HS-27A (cell line): ENCODE measurements around the gene FGFR2.

Source experiments
- DNase-seq: peaks from one replicate; pipeline ENCODE4 v3.0.0-alpha.2; 2012; ENCODE audit warnings: low read depth, missing footprints

Gene FGFR2

DNA sequence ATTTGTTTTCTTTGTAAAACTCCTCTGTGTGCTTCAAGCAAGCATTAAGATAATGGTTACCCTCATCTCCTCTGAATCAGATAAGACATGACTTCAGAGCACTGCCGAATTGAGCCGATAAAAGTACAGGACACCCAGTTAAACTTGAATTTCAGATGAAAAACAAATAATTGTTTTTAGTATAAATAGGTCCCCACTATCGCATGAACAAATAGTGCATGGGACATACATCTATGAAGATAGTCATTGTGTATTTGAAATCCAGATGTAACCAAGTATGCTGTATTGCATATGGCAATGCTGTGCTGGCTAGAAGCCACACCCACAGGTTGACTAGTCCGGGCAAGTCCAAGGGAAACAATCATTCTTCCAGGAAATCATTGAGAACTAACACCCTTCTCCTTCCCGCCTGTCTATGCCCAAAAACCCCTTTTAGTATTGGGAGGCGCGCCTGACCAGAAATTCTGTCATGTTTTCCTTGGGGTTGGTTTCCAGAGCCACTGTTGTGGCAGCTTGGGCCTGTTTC, 12.6 kb upstream of the FGFR2 start:
- DNase-seq, result no peak

DNA sequence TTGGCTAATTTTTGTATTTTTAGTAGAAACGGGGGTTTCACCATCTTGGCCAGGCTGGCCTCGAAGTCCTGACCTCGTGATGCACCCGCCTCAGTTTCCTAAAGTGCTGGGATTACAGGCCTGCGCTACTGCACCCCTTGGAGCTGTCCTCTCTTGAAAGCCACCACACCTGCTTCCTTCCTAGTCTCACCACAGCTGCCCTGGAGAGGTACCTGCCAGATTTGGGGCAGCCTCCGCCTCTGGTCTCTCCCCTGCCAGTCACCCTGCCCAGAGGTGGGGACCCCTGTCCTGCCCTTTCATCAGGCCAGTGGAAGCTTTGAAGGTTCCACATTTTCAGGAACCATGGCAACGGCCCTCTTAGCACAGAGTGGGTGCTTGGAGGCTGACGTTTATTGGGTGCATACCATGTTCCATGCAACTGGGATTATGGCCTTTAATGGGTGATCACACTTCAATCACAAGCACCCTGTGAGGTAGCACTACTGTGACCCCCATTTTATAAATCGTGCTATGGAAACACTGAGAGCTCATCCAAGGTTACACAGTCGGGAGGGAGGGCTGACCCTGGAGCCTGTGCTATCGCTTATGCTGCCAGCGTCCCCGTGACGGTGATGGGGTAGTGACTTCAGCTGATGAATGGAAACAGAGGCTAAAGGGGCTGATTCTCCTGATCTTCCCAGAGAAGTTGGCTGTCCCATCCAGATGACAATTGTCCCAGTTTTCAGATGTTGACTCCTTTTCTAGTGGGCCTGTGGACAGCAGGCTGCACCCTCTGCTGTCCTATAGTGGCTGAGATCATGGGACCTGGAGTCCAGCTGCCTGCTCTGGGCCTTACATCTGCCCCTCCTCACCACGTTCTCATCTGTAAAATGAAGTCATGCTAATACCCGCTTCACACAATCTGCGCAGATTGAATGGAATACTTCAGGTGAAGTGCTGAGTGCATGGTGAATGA, 11.5 kb upstream of the FGFR2 start:
- DNase-seq, result no peak

GRCh38 chr10:121608469-121609190, 10.4 kb upstream of the FGFR2 start:
- no peak for DNase-seq

GRCh38 chr10:121607310-121608055, 9.2 kb upstream of the FGFR2 start:
- no peak for DNase-seq

GRCh38 chr10:121605708-121606107, 7.5 kb upstream of the FGFR2 start:
- DNase-seq, result no peak

DNA sequence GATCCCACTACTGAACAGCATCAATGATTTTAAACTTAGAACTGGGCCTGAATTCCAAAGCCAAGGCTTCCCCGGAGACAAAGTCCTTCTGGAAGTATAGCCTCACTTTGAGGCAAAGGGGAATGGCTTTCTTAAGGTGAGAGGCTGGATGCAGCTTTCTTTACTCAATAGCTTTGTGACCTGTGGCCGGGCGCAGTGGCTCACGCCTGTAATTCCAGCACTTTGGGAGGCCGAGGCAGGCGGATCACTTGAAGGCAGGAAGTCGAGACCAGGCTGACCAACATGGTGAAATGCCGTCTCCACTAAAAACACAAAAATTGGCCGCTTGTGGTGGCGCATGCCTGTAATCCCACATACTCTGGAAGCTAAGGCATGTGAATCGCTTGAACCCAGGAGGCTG, 3.2 kb upstream of the FGFR2 start:
- no peak for DNase-seq

- no peak for DNase-seq
Observed at GRCh38 chr10:121600611-121601010, 2.4 kb upstream of the FGFR2 start.

DNA sequence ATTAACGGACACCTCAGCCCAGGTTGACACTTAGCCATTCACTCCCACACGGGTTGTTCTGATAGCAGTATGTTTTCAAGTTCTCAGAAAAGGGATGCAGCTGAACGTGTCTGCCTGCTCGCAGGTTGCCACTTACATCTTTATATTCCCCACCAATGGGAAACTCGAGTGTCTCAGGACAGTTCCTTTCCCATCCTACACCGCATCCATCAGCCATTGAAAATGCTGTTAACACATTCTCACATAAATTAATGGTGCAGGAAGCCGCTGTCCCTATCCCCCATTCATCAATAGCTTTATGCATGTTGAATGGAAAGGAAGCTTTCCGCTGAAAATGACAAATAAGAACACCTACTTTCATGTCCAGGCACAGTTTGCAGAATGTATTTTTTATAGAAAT, 1.7 kb upstream of the FGFR2 start:
- no peak for DNase-seq

GRCh38 chr10:121597504-121598262, 561 bp downstream of the FGFR2 start:
- no peak for DNase-seq

DNA sequence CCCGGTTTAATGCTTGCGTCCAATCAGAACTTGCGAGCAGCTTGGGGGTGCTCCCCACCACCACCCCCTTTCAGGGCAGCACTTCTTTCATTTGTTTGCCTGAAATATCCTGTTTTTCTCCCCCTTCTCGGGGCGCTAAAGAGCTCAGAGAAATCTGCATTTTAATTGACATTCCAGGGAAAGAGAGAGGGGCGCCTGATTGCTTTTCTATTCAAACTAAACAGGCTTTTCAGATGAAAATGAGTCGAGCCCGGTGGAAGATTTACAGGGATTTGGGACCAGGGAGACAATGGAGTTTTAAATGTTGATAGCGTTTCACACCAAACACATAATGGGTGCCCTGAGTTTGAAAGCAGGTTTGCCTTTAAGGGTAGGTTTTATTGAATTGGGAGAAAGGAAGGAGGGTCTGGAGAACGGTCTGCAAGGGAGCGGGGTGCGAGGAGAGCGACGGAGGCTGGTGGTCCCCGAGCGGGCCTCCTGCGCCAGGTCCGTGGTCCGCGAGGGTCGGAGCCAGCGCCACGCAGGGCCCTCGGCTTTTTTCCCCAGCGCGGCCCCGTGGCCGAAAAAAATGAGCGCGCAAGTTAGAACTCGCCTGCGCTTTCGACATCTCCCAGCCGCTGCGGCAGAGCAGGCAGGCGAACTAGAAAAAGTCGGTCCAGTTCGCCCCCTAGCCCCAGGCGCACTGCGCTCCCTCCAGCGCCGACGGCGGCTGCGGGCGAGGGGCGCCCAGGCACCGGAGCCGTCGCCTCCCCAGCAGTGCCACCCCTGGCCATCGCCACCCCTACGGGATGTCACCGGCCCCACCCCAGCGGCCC, 1.3 kb downstream of the FGFR2 start:
- no peak for DNase-seq

DNA sequence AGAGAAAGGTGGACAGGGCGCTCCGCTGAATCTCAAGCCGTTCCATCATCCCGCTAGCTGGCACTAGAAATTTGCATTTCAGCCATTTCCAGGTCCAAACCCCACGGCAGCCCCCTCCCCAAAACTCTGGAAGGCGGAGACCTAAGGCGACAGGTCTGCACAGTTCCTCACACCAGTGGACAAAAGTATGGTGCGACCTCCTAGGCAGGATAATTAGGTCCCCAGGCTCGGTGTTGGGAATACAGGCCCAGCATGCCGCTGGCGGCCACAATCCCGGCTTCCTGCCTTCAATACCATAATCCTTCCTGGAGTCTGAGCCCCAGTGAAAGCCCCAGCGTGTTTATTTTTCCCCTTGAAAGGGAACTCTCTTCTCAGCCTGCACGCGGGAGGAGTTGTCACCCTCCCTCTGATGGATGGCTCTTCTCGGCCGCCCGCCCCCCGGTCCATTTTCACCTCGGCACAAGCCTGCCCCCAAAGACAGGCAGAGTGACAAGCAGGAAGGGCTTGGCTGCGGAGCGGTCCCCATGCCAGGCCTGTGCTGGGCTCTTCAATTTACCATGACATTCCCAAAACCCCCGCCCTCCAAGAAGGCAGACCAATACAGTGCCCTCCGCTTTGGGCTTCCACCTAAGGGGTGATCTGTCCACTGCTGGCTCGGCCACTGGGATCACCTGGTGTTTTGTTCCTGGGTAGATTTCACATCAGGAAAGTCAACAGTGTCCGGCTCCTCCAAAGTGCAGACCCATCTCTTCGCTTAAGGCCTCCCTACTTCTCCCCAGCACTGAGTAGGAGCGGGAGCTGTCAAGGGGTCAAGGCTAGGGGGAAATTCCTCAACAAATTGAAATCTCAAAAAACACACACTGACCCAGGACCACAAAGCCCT, 2.2 kb downstream of the FGFR2 start:
- no peak for DNase-seq

- DNase-seq, result no peak
Observed at GRCh38 chr10:121595351-121595805, 2.9 kb downstream of the FGFR2 start.

GRCh38 chr10:121594623-121595350, 3.5 kb downstream of the FGFR2 start:
- DNase-seq, result no peak

GRCh38 chr10:121594076-121594475, 4.2 kb downstream of the FGFR2 start:
- DNase-seq, result no peak

- no peak for DNase-seq
Observed at GRCh38 chr10:121593281-121594075, 4.8 kb downstream of the FGFR2 start.

GRCh38 chr10:121592155-121592890, 5.9 kb downstream of the FGFR2 start:
- DNase-seq, result no peak

- DNase-seq, result no peak
Observed at GRCh38 chr10:121591186-121591585, 7.1 kb downstream of the FGFR2 start.
